C4-2B (cell line): Measurements from ENCODE around the gene MAP1LC3B.
"Not testable (repeated sequence)": the region's sequence is repeated elsewhere in the genome, so short reads cannot be mapped to it uniquely, and the experiment has no call there.

Experiments
- H3K27ac ChIP-seq: fragments of 450-650 bp; 2 replicates; pipeline ENCODE4 v1.5.1; 2017
- CTCF ChIP-seq: fragments of 450-650 bp; conservative IDR thresholded peaks from 2 replicates; pipeline ENCODE4 v1.5.1; 2017; ENCODE audit warnings: mild to moderate bottlenecking
- ZFX ChIP-seq: fragments of 450-650 bp; IDR thresholded peaks from 2 replicates; pipeline ENCODE4 v1.6.1; 2017

The MAP1LC3B gene

GRCh38 chr16:87383505-87384161 is 8.5 kb upstream of the MAP1LC3B start, which contains the start of gene FBXO31:
Gene FBXO31 (minus strand): TSS chr16:87383776. CDS start chr16:87383744, 32 bp downstream.
- H3K27ac ChIP-seq, result peak within 1 kb of the TSS; percentile 78
- TF ChIP-seq ZFX, result peak; percentile 66; the same call in 1 of the 2 replicates
- TF ChIP-seq CTCF, result no peak

GRCh38 chr16:87384162-87384874 is 7.8 kb upstream of the MAP1LC3B start:
- TF ChIP-seq CTCF, result no peak
- TF ChIP-seq ZFX, result no peak
- H3K27ac ChIP-seq, result peak overlapping the region; percentile 78

GRCh38 chr16:87384875-87385167 is 7.3 kb upstream of the MAP1LC3B start:
- H3K27ac ChIP-seq, result not testable (repeated sequence)

GRCh38 chr16:87387942-87388817 is 4.0 kb upstream of the MAP1LC3B start:
- TF ChIP-seq ZFX (no peak), CTCF (no peak)
- peak overlapping the region; percentile 29 for H3K27ac ChIP-seq

- no peak overlapping the region for H3K27ac ChIP-seq
- TF ChIP-seq CTCF (no peak), ZFX (no peak)
Measured at GRCh38 chr16:87388818-87389134, 3.4 kb upstream of the MAP1LC3B start.

GRCh38 chr16:87389245-87389644 is 2.9 kb upstream of the MAP1LC3B start:
- H3K27ac ChIP-seq, result no peak overlapping the region
- no peak for TF ChIP-seq ZFX
- no peak for TF ChIP-seq CTCF

GRCh38 chr16:87389914-87390313 is 2.2 kb upstream of the MAP1LC3B start:
- not testable (repeated sequence) for H3K27ac ChIP-seq

GRCh38 chr16:87390641-87391323 is 1.4 kb upstream of the MAP1LC3B start:
- peak overlapping the region; percentile 86 for H3K27ac ChIP-seq
- TF ChIP-seq ZFX (no peak), CTCF (no peak)
